AG04449 (cell line): ENCODE results near the gene RAB30.

ENCODE experiments used
- CTCF ChIA-PET: fragments of 350-600 bp; formaldehyde crosslinking; extraction: SDS; loops from one replicate; lab custom pipeline; 2021; ENCODE audit warnings: antibody characterized with exemption; lab: Yijun Ruan, JAX
- POLR2A ChIA-PET: fragments of 400-600, 350-600 bp; formaldehyde crosslinking; extraction: SDS; loops from one replicate; lab custom pipeline; 2020; ENCODE audit warnings: antibody characterized with exemption, inconsistent platforms; lab: Yijun Ruan, JAX
- DNase-seq: peaks from one replicate; pipeline ENCODE4 v3.0.0-alpha.2; 2010; ENCODE audit warnings: low read depth, low spot score
- H3K4me3 ChIP-seq: 2 replicates; pipeline ENCODE4 v1.5.1; 2011; ENCODE audit warnings: low read depth, mild to moderate bottlenecking, control low read depth, low read length
- TF ChIP-seq, protein P1 (sequence below): IDR thresholded peaks from one replicate; pipeline ENCODE4 v1.5.1; 2011; ENCODE audit warnings: mild to moderate bottlenecking, moderate library complexity, low read length, control low read depth, inconsistent platforms; ENCODE audit not compliant: insufficient read depth; ENCODE audit errors: missing control alignments

RAB30 gene

DNA sequence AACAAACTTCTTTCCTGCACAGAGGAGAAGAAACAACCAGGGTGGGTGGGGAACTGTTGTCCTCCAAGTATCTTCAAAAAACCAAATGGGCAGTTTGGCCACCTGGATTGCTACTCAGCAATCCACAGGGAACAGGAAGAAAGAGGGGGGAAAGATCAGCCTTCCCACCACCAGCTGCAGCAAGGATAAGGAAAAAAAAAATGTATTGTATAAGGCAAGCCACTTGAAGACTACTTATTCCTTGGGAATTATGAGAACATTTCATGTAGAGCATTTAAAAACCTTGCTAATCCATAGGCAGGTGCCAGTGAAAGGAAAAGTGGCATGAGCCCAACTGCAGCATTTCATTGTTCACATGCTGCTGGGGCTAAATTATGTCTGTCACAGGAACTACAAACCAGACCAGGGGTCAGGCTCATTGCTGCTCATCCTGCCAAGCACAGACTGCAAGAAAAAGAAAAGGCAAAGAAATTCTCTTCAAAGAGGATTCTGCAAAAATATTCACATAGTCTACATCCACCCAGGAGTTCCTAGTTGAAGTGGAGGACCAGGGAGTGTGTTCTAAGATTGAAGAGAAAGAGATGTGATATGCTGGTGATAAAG, 2.2 kb downstream of the RAB30 start:
- TF ChIP-seq, protein P1, sequence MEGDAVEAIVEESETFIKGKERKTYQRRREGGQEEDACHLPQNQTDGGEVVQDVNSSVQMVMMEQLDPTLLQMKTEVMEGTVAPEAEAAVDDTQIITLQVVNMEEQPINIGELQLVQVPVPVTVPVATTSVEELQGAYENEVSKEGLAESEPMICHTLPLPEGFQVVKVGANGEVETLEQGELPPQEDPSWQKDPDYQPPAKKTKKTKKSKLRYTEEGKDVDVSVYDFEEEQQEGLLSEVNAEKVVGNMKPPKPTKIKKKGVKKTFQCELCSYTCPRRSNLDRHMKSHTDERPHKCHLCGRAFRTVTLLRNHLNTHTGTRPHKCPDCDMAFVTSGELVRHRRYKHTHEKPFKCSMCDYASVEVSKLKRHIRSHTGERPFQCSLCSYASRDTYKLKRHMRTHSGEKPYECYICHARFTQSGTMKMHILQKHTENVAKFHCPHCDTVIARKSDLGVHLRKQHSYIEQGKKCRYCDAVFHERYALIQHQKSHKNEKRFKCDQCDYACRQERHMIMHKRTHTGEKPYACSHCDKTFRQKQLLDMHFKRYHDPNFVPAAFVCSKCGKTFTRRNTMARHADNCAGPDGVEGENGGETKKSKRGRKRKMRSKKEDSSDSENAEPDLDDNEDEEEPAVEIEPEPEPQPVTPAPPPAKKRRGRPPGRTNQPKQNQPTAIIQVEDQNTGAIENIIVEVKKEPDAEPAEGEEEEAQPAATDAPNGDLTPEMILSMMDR: no peak
- peak overlapping the region; percentile 88 for H3K4me3 ChIP-seq
- ChIA-PET CTCF (interaction anchor here (0.9 to 1.1 kb wide), 5 partner anchors 15 to 750 kb away, joined by 3 to 4 read pairs (median 3); no protein-coding TSS in a partner anchor), POLR2A (interaction anchor here (0.6 to 3.0 kb wide), 2 partner anchors 17 to 89 kb away, joined by 3 to 25 read pairs; no protein-coding TSS in a partner anchor)
- no peak for DNase-seq

DNA sequence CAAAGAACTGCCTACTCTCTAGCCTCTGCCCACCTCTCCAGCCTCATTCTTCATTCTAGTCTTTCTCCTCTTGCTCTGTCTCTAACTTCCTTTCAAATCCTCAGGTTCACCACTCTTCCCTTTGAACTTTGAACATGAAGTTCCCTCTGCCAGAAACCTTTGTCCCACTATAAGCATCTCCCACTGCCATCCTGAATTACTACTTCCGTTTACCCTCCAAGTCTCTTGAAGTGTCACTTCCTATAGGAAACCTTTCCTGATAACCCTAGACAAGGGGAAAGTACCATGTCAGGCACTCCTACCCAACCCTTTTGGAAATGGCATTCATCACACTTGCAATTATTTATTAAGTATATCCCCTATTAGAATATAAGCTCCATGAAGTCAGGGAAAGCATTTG, 3.1 kb downstream of the RAB30 start:
- CTCF ChIA-PET: interaction anchor here (0.9 to 1.1 kb wide), 4 partner anchors 14 to 751 kb away, joined by 3 to 4 read pairs (median 3); no protein-coding TSS in a partner anchor
- no peak overlapping the region for H3K4me3 ChIP-seq
- POLR2A ChIA-PET: no interaction called here
- TF ChIP-seq, protein P1: no peak
- DNase-seq: no peak

DNA sequence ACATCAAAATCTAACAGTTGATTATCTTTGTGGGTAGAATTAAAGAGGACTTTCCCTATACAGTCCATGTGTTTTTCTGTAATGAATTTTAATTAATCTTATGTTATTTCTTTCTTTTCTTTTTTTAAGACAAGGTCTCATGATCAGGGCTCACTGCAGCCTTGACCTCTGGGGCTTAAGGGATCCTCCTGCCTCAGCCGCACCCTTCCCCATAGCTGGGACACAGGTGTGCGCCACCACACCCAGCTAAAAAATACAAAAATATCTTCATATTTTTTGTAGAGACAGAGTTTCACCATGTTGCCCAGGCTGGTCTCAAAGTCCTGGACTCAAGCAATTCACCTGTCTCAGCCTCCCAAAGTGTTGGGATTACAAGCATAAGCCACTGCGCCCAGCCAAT, 7.7 kb downstream of the RAB30 start:
- H3K4me3 ChIP-seq: no peak overlapping the region
- no peak for DNase-seq
- ChIA-PET CTCF (interaction anchor here (1.1 to 1.7 kb wide), 4 partner anchors 12 to 163 kb away, joined by 3 to 7 read pairs (median 4); partner anchors contain the start of gene DDIAS), POLR2A (no interaction called here)
- TF ChIP-seq, protein P1: no peak

DNA sequence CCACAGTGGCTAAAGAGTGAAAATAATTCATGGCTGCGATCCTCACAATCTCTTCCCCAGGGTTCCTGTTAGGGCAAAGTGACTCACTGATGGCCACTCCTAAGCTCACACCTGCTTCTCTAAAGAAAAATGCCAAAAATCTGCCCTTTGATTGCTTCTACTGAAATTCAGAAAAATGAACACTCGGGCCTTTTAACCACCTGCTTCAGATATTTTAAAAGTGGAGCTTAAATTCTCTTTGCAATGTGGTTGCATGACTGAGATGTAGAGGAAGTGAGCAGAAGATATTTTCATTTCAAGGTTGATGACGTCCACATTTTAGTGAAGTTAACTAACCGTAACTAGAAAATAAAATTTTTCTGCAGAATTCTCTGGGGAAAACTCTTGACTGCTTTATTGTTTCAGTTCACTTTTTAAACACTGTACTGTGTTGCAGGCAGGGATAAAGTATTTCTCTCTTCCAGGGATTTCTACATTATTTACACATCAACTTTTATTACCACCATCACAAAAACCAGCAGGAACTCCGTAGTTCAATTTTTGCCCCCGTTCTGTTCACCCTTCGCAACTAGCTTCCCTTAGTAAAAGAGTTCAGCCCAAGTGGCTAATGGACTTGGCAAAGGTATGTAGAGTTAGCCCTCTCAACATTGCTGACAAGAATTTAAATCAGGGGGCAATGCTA, 8.5 kb downstream of the RAB30 start:
- ChIA-PET POLR2A (interaction anchor here (0.9 to 1.4 kb wide), 2 partner anchors 11 to 29 kb away, joined by 3 to 10 read pairs; no protein-coding TSS in a partner anchor), CTCF (interaction anchor here (1.1 to 1.7 kb wide), 2 partner anchors 136 to 162 kb away, joined by 4 to 5 read pairs; partner anchors contain the start of gene DDIAS)
- H3K4me3 ChIP-seq: no peak overlapping the region
- DNase-seq: peak; percentile 40
- TF ChIP-seq, protein P1: no peak

DNA sequence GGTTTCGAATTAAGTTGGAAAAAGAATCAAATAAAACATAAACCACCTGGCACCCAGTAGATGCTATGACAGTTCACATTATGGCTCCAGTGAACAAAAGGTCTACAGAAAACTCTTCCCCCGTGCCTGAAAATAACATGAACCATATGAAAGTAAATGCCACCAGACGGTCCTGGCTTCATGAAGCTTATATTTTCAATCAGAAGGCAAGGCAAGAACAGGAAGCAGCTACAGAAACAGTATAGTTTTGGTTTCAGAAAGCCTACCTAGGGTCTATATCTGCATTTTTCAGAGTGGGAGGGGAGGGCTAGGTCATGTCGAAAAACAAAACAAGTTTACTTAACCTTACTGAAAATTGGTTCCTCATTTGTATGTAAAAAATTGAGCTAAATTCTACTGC, 9.8 kb downstream of the RAB30 start:
- ChIA-PET POLR2A (interaction anchor here (1.4 kb wide), 1 partner anchor 10 kb away, joined by 10 read pairs; no protein-coding TSS in a partner anchor), CTCF (interaction anchor here (1.2 kb wide), 1 partner anchor 10 kb away, joined by 4 read pairs; no protein-coding TSS in a partner anchor)
- H3K4me3 ChIP-seq: no peak overlapping the region
- TF ChIP-seq, protein P1: no peak
- DNase-seq: no peak

DNA sequence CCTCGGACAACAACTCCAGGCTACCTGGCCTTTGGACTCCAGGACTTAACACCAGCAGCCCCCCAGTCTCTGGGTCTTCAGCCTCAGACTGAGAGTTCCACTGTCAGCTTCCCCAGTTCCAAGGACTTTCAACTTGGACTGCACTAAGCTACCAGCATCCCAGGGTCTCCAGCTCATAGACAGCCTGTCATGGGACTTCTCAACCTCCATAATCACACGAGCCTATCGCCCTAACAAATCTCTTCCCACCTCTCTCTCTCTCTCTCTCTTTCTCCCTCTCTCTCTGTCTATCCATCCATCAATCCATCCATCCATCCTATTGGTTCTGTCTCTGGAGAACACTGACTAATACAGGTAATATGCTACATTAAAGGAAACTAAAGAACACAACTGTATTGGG, 10.7 kb downstream of the RAB30 start:
- TF ChIP-seq, protein P1: no peak
- POLR2A ChIA-PET: no interaction called here
- H3K4me3 ChIP-seq: no peak overlapping the region

More for the DNA sequence above, 10.7 kb downstream of the RAB30 start:
- CTCF ChIA-PET: no interaction called here
- no peak for DNase-seq
